ENCODE results near the gene SLC25A11. TPM values are rescaled to one million over a fixed set of nuclear protein-coding genes. Genes with fewer than 3 reads are reported as not detected.

SLC25A11 gene
- total and polyA plus RNA-seq, 2 donors (not counting 1 experiment from before 2014, with no cell fraction given), result 29.2 to 59.3 TPM

DNA sequence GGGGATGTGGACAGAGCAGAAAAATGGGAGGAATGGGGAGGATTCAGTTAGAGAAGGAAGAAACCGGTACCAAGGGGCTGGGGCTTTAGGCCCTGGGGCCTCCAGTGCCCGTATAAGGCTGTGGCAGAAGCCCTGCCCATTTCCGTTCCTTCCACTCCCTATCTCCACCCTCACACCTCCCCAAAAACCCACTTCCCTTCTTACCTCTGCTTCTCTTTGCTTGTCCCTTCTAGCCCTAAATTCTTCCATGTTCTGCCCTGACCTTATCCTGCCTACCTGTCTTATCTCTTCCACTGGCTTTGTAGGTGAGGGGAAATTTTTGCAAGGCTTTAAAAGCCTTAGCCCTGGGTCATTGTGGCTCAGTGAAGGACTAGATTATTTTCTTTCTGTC, 4.3 kb upstream of the SLC25A11 start:
- no peak overlapping the region for H3K4me3 ChIP-seq (replicated peaks in 1 of 4; ENCODE audit: control extremely low read depth in 1 of 4, insufficient read depth in 1 of 4, low read depth in 3 of 4, low read length in 4 of 4)
- peaks cover 2% of the 10 kb centered on the region for H4K20me1 ChIP-seq (ENCODE audit: control insufficient read depth, extremely low read depth, insufficient read depth, low read length)
- H3K4me1 ChIP-seq (ENCODE audit: control insufficient read depth, extremely low read depth, insufficient read depth, low read length), result peaks cover 25% of the 10 kb centered on the region
- H3K27me3 ChIP-seq (ENCODE audit: control insufficient read depth, insufficient read depth, low read length), result no peaks in the 10 kb centered on the region
- DNase-seq (ENCODE audit: low read depth in 2 of 2), result no peak
- no peak overlapping the region for H3K4me2 ChIP-seq (ENCODE audit: extremely low read depth, insufficient read depth, low read length)
- peak overlapping the region; percentile 74 for H3K27ac ChIP-seq (ENCODE audit: insufficient read depth, low read length)
- no peak overlapping the region for H2AFZ ChIP-seq (ENCODE audit: low read length)
- peaks cover 27% of the 10 kb centered on the region for H3K36me3 ChIP-seq (ENCODE audit: control insufficient read depth, insufficient read depth, low read length)
- H3K9me3 ChIP-seq (ENCODE audit: control insufficient read depth, insufficient read depth, low read depth, low read length), result no peaks in the 10 kb centered on the region
- peaks cover 81% of the 10 kb centered on the region for H3K79me2 ChIP-seq (ENCODE audit: control insufficient read depth, insufficient read depth, low read length)
- no peak overlapping the region for H3K9ac ChIP-seq (ENCODE audit: insufficient read depth, low read length)
- TF ChIP-seq, protein P1, sequence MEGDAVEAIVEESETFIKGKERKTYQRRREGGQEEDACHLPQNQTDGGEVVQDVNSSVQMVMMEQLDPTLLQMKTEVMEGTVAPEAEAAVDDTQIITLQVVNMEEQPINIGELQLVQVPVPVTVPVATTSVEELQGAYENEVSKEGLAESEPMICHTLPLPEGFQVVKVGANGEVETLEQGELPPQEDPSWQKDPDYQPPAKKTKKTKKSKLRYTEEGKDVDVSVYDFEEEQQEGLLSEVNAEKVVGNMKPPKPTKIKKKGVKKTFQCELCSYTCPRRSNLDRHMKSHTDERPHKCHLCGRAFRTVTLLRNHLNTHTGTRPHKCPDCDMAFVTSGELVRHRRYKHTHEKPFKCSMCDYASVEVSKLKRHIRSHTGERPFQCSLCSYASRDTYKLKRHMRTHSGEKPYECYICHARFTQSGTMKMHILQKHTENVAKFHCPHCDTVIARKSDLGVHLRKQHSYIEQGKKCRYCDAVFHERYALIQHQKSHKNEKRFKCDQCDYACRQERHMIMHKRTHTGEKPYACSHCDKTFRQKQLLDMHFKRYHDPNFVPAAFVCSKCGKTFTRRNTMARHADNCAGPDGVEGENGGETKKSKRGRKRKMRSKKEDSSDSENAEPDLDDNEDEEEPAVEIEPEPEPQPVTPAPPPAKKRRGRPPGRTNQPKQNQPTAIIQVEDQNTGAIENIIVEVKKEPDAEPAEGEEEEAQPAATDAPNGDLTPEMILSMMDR (conservative IDR thresholded peaks at IDR 0.05 in 1 of 2, IDR thresholded peaks at IDR 0.05 in 1 of 2; ENCODE audit: low read depth in 1 of 2, low read length in 2 of 2), result no peak
- no peak for TF ChIP-seq EZH2 (IDR thresholded peaks at IDR 0.05; ENCODE audit: low read length, missing control alignments)

GRCh38 chr17:4942760-4943508, 3.1 kb upstream of the SLC25A11 start:
- peaks cover 29% of the 10 kb centered on the region for H3K36me3 ChIP-seq (ENCODE audit: control insufficient read depth, insufficient read depth, low read length)
- TF ChIP-seq, protein P1 (conservative IDR thresholded peaks at IDR 0.05 in 1 of 2, IDR thresholded peaks at IDR 0.05 in 1 of 2; ENCODE audit: low read depth in 1 of 2, low read length in 2 of 2), result no peak
- no peak for TF ChIP-seq EZH2 (IDR thresholded peaks at IDR 0.05; ENCODE audit: low read length, missing control alignments)

DNA sequence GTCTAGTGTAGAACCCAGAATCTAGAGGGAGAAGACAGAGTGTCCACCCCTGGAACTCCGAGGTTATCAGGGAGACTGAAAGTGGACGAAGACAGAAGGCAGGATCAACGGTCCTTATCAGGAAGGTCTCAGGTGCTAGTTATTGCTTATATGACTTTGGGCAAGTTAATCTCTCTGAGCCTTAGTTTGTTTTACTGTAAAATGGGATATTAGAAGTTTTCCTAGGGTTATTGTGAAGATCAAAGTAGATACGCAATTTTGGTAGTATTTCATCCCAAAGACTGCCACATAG, 1.4 kb upstream of the SLC25A11 start:
- Histone ChIP-seq H4K20me1 (ENCODE audit: control insufficient read depth, extremely low read depth, insufficient read depth, low read length) (no peaks in the 10 kb centered on the region), H3K27ac (ENCODE audit: insufficient read depth, low read length) (peak overlapping the region; percentile 89), H3K36me3 (ENCODE audit: control insufficient read depth, insufficient read depth, low read length) (peaks cover 32% of the 10 kb centered on the region), H2AFZ (ENCODE audit: low read length) (no peak overlapping the region), H3K4me3 (replicated peaks in 1 of 4; ENCODE audit: control extremely low read depth in 1 of 4, insufficient read depth in 1 of 4, low read depth in 3 of 4, low read length in 4 of 4) (peak overlapping the region; percentile 77 to 93 (median 83)), H3K9me3 (ENCODE audit: control insufficient read depth, insufficient read depth, low read depth, low read length) (no peaks in the 10 kb centered on the region), H3K79me2 (ENCODE audit: control insufficient read depth, insufficient read depth, low read length) (peaks cover 74% of the 10 kb centered on the region), H3K9ac (ENCODE audit: insufficient read depth, low read length) (peak overlapping the region; percentile 45), H3K27me3 (ENCODE audit: control insufficient read depth, insufficient read depth, low read length) (no peaks in the 10 kb centered on the region), H3K4me2 (ENCODE audit: extremely low read depth, insufficient read depth, low read length) (peak overlapping the region; percentile 95), H3K4me1 (ENCODE audit: control insufficient read depth, extremely low read depth, insufficient read depth, low read length) (peaks cover 30% of the 10 kb centered on the region)
- TF ChIP-seq, protein P1 (conservative IDR thresholded peaks at IDR 0.05 in 1 of 2, IDR thresholded peaks at IDR 0.05 in 1 of 2; ENCODE audit: low read depth in 1 of 2, low read length in 2 of 2), result no peak
- TF ChIP-seq EZH2 (IDR thresholded peaks at IDR 0.05; ENCODE audit: low read length, missing control alignments), result no peak
- no peak for DNase-seq (ENCODE audit: low read depth in 2 of 2)

More at GRCh38 chr17:4942760-4943508, 3.1 kb upstream of the SLC25A11 start:
- Histone ChIP-seq H3K4me1 (ENCODE audit: control insufficient read depth, extremely low read depth, insufficient read depth, low read length) (peaks cover 30% of the 10 kb centered on the region), H2AFZ (ENCODE audit: low read length) (no peak overlapping the region), H4K20me1 (ENCODE audit: control insufficient read depth, extremely low read depth, insufficient read depth, low read length) (peaks cover 2% of the 10 kb centered on the region), H3K27me3 (ENCODE audit: control insufficient read depth, insufficient read depth, low read length) (no peaks in the 10 kb centered on the region), H3K27ac (ENCODE audit: insufficient read depth, low read length) (no peak overlapping the region), H3K9ac (ENCODE audit: insufficient read depth, low read length) (no peak overlapping the region), H3K79me2 (ENCODE audit: control insufficient read depth, insufficient read depth, low read length) (peaks cover 89% of the 10 kb centered on the region), H3K4me3 (replicated peaks in 1 of 4; ENCODE audit: control extremely low read depth in 1 of 4, insufficient read depth in 1 of 4, low read depth in 3 of 4, low read length in 4 of 4) (no peak overlapping the region), H3K9me3 (ENCODE audit: control insufficient read depth, insufficient read depth, low read depth, low read length) (no peaks in the 10 kb centered on the region), H3K4me2 (ENCODE audit: extremely low read depth, insufficient read depth, low read length) (no peak overlapping the region)
- no peak for DNase-seq (ENCODE audit: low read depth in 2 of 2)

Measured in fibroblast of lung (primary cell).